Measurements from ENCODE around the gene MCC. TPM values are rescaled to one million over a fixed set of nuclear protein-coding genes. Genes with fewer than 3 reads are reported as not detected.

MCC gene
- total RNA-seq, 1 experiment from 2014 or later: 0.41 TPM

- H3K27me3 ChIP-seq (ENCODE audit: control insufficient read depth, insufficient read depth, low read length): no peaks in the 10 kb centered on the region; the same call in 1 of the 2 replicates
- no peak for ATAC-seq
- BruUV-seq (replicated peaks): no TSS peak
- H3K27ac ChIP-seq (ENCODE audit: low read length): no peak overlapping the region
- no peak for DNase-seq (ENCODE audit: low read depth, low spot score)
- intact Hi-C loops (cut with micrococcal nuclease; ENCODE audit: unreplicated experiment): no loop called here
- no peaks in the 10 kb centered on the region for H3K4me1 ChIP-seq (ENCODE audit: control insufficient read depth, insufficient read depth, low read length)
- POLR2A ChIA-PET: no interaction called here
- H3K36me3 ChIP-seq (ENCODE audit: control insufficient read depth, insufficient read depth, low read length): no peaks in the 10 kb centered on the region
- in situ Hi-C loops (cut with HindIII; ENCODE audit: low pct_unique_long_range_greater_than_20kb, low sequenced_read_pairs): no loop called here
- no peak overlapping the region for H3K4me3 ChIP-seq (ENCODE audit: low read depth in 2 of 2, low read length in 2 of 2)
- TF ChIP-seq POLR2AphosphoS5 (IDR thresholded peaks at IDR 0.05; ENCODE audit: low read depth, low read length) (no peak), REST (IDR thresholded peaks at IDR 0.05; ENCODE audit: insufficient read depth in 1 of 2, low read depth in 2 of 2, low read length in 1 of 2) (no peak), SIN3A (IDR thresholded peaks at IDR 0.05; ENCODE audit: borderline replicate concordance, insufficient read depth, low read depth, low read length) (no peak), CTCF (IDR thresholded peaks at IDR 0.05) (no peak), TCF7L2 (IDR thresholded peaks at IDR 0.05; ENCODE audit: low read depth, low read length) (no peak)
- CTCF ChIA-PET: no interaction called here
- no peaks in the 10 kb centered on the region for H3K9me3 ChIP-seq (ENCODE audit: control insufficient read depth, insufficient read depth, low read depth, low read length)
These were observed 386.1 kb downstream of the MCC start for GRCh38 chr5:113102121-113102531.

GRCh38 chr5:113100981-113101380 lies 387.3 kb downstream of the MCC start:
- no peaks in the 10 kb centered on the region for H3K36me3 ChIP-seq (ENCODE audit: control insufficient read depth, insufficient read depth, low read length)
- no TSS peak for BruUV-seq (replicated peaks)
- POLR2A ChIA-PET: no interaction called here

More at GRCh38 chr5:113100981-113101380, 387.3 kb downstream of the MCC start:
- DNase-seq (ENCODE audit: low read depth, low spot score) (no peak), ATAC-seq (no peak)
- H3K27ac ChIP-seq (ENCODE audit: low read length): no peak overlapping the region
- CTCF ChIA-PET: no interaction called here
- no peaks in the 10 kb centered on the region; the same call in 1 of the 2 replicates for H3K27me3 ChIP-seq (ENCODE audit: control insufficient read depth, insufficient read depth, low read length)
- no peak overlapping the region for H3K4me3 ChIP-seq (ENCODE audit: low read depth in 2 of 2, low read length in 2 of 2)
- no peaks in the 10 kb centered on the region for H3K9me3 ChIP-seq (ENCODE audit: control insufficient read depth, insufficient read depth, low read depth, low read length)
- in situ Hi-C loops (cut with HindIII; ENCODE audit: low pct_unique_long_range_greater_than_20kb, low sequenced_read_pairs): no loop called here
- TF ChIP-seq CTCF (IDR thresholded peaks at IDR 0.05) (no peak), TCF7L2 (IDR thresholded peaks at IDR 0.05; ENCODE audit: low read depth, low read length) (no peak), SIN3A (IDR thresholded peaks at IDR 0.05; ENCODE audit: borderline replicate concordance, insufficient read depth, low read depth, low read length) (no peak), REST (IDR thresholded peaks at IDR 0.05; ENCODE audit: insufficient read depth in 1 of 2, low read depth in 2 of 2, low read length in 1 of 2) (no peak)
- no peaks in the 10 kb centered on the region for H3K4me1 ChIP-seq (ENCODE audit: control insufficient read depth, insufficient read depth, low read length)
- intact Hi-C loops (cut with micrococcal nuclease; ENCODE audit: unreplicated experiment): no loop called here

All from Panc1 (cell line).